Tibial nerve (tissue), 4 donors: ENCODE data around the gene EZH2. TPM values are rescaled to one million over a fixed set of nuclear protein-coding genes. Genes with fewer than 3 reads are reported as not detected.
A peak's percentile ranks its signal among the peaks of the same experiment; 100 is the strongest.

Source experiments
- DNase-seq, 2 donors: peaks; one replicate each; pipeline ENCODE4 v3.0.0-alpha.2; 2019; ENCODE audit warnings: low spot score in 2 of 2
- H3K27ac ChIP-seq, 4 donors: fragments of 200-600 bp; sonication (generic) in 3 of 4; one replicate each; pipeline ENCODE4 v1.5.1; 2017 to 2019; ENCODE audit warnings: mild to moderate bottlenecking in 1 of 4
- H3K27me3 ChIP-seq, 2 donors: fragments of 200-600 bp; sonication (generic) in 1 of 2; one replicate each; pipeline versions ENCODE4 v1.5.1 to v1.6.0; 2017 to 2019
- H3K36me3 ChIP-seq, 3 donors: fragments of 200-600 bp; sonication (generic); one replicate each; pipeline ENCODE4 v1.5.1; 2018 to 2019
- H3K4me1 ChIP-seq, 4 donors: fragments of 200-600 bp; sonication (generic) in 3 of 4; one replicate each; pipeline ENCODE4 v1.5.1; 2017 to 2019
- H3K4me3 ChIP-seq, 4 donors: fragments of 200-600 bp; sonication (generic) in 3 of 4; one replicate each; pipeline ENCODE4 v1.5.1; 2017 to 2019; ENCODE audit warnings: mild to moderate bottlenecking in 1 of 4, moderate library complexity in 1 of 4
- H3K9me3 ChIP-seq, 4 donors: fragments of 200-600 bp; sonication (generic) in 3 of 4; one replicate each; pipeline ENCODE4 v1.5.1; 2017 to 2019
- CTCF ChIP-seq, 5 experiments: fragments of 200-600 bp in 3 of 5; fragments of 450-650 bp in 2 of 5; sonication (generic) in 3 of 5; IDR thresholded peaks; one replicate each; pipeline ENCODE4 v1.5.1; 2016 to 2019; ENCODE audit warnings: antibody characterized with exemption in 5 of 5, mild to moderate bottlenecking in 3 of 5, moderate library complexity in 2 of 5
- EP300 ChIP-seq, 2 donors: sonication (generic); formaldehyde crosslinking; IDR thresholded peaks; one replicate each; pipeline ENCODE4 v1.6.1; 2017; ENCODE audit warnings: antibody characterized with exemption in 2 of 2, mild to moderate bottlenecking in 1 of 2
- POLR2A ChIP-seq, 2 donors: fragments of 450-650 bp; IDR thresholded peaks; one replicate each; pipeline ENCODE4 v1.6.1; 2017; ENCODE audit warnings: antibody characterized with exemption in 2 of 2, mild to moderate bottlenecking in 2 of 2, moderate library complexity in 2 of 2
- WGBS, 2 donors: methylation state at CpG; one replicate each; pipeline ENCODE4 v1.1.5; 2018; 5-methylcytosine and 5-hydroxymethylcytosine counted together
- total RNA-seq, 4 donors: library from RNA; depleted of rRNA; stranded (reverse); fragments of >200 nt; gene quantifications; one replicate each; pipeline ENCODE4 v1.1.0, GENCODE V29; 2016

The EZH2 gene
- total RNA-seq, 4 donors from 2014 or later = 1.5 to 7.5 (median 3.3) TPM

DNA sequence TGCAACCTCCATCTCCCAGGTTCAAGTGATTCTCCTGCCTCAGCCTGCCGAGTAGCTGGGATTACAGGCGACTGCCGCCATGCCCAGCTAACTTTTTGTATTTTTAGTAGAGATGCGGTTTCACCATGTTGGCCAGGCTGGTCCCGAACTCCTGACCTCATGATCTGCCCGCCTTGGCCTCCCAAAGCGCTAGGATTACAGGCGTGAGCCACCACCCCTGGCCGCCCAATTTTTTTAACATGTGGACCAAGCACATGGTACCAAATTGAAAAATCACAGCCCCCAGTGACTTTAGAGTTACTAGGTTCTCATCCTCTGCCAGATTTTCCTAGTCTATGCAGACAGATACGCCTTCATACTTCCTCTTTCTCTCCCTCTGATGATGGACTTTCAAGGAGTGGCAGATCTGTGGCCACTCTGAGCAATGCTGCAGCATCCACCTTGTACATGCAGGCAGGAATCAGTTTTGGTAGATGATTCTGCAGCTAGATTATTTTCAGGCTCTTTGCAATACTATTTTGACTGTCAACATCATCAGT, 34.0 kb upstream of the EZH2 start:
- H3K27me3 ChIP-seq = no peaks in the 10 kb centered on the region
- no peaks in the 10 kb centered on the region for H3K9me3 ChIP-seq
- TF ChIP-seq EP300 (IDR thresholded peaks at IDR 0.05) (no peak), POLR2A (IDR thresholded peaks at IDR 0.05) (no peak), CTCF (IDR thresholded peaks at IDR 0.05) (no peak)
- H3K27ac ChIP-seq = no peak overlapping the region
- WGBS, 2 donors = 85 to 92% methylated on average over 10 of the region's 10 CpGs
- no peaks in the 10 kb centered on the region for H3K36me3 ChIP-seq
- DNase-seq = no peak
- peaks cover 0 to 11% (median 3%) of the 10 kb centered on the region in 4 donors for H3K4me1 ChIP-seq
- H3K4me3 ChIP-seq = no peak overlapping the region

GRCh38 chr7:148916186-148916585, 32.1 kb upstream of the EZH2 start:
- Histone ChIP-seq H3K27me3 (no peaks in the 10 kb centered on the region), H3K9me3 (no peaks in the 10 kb centered on the region), H3K4me1 (peaks cover 0 to 11% (median 3%) of the 10 kb centered on the region in 4 donors), H3K4me3 (no peak overlapping the region), H3K36me3 (no peaks in the 10 kb centered on the region), H3K27ac (no peak overlapping the region)
- no peak for DNase-seq
- WGBS, 2 donors = 18 to 22% methylated on average over 1 of the region's 1 CpG
- no peak for TF ChIP-seq POLR2A (IDR thresholded peaks at IDR 0.05)
- peak in 1 of 2 donors; percentile 7 for TF ChIP-seq EP300 (IDR thresholded peaks at IDR 0.05)

- Histone ChIP-seq H3K4me1 (peaks cover 0 to 11% (median 3%) of the 10 kb centered on the region in 4 donors), H3K9me3 (no peaks in the 10 kb centered on the region), H3K36me3 (no peaks in the 10 kb centered on the region), H3K27ac (no peak overlapping the region), H3K4me3 (no peak overlapping the region), H3K27me3 (no peaks in the 10 kb centered on the region)
- no peak for TF ChIP-seq POLR2A (IDR thresholded peaks at IDR 0.05)
- TF ChIP-seq EP300 (IDR thresholded peaks at IDR 0.05) = no peak
- TF ChIP-seq CTCF (IDR thresholded peaks at IDR 0.05) = no peak
- DNase-seq = no peak
- 81% methylated on average over 7 of the region's 7 CpGs for WGBS, 2 donors
Measured at GRCh38 chr7:148915211-148915610, 31.1 kb upstream of the EZH2 start.

- no peak for DNase-seq
- no peaks in the 10 kb centered on the region for H3K36me3 ChIP-seq
- no peak overlapping the region for H3K4me3 ChIP-seq
- WGBS, 2 donors = 60 to 85% methylated on average over 8 to 9 of the region's 10 CpGs
- peaks cover 0 to 11% (median 3%) of the 10 kb centered on the region in 4 donors for H3K4me1 ChIP-seq
- TF ChIP-seq CTCF (IDR thresholded peaks at IDR 0.05) (no peak), POLR2A (IDR thresholded peaks at IDR 0.05) (no peak), EP300 (IDR thresholded peaks at IDR 0.05) (no peak)
- peaks cover 0 to under 1% of the 10 kb centered on the region in 2 donors for H3K27me3 ChIP-seq
- no peak overlapping the region for H3K27ac ChIP-seq
- no peaks in the 10 kb centered on the region for H3K9me3 ChIP-seq
Measured at GRCh38 chr7:148914208-148914777, 30.2 kb upstream of the EZH2 start.

DNA sequence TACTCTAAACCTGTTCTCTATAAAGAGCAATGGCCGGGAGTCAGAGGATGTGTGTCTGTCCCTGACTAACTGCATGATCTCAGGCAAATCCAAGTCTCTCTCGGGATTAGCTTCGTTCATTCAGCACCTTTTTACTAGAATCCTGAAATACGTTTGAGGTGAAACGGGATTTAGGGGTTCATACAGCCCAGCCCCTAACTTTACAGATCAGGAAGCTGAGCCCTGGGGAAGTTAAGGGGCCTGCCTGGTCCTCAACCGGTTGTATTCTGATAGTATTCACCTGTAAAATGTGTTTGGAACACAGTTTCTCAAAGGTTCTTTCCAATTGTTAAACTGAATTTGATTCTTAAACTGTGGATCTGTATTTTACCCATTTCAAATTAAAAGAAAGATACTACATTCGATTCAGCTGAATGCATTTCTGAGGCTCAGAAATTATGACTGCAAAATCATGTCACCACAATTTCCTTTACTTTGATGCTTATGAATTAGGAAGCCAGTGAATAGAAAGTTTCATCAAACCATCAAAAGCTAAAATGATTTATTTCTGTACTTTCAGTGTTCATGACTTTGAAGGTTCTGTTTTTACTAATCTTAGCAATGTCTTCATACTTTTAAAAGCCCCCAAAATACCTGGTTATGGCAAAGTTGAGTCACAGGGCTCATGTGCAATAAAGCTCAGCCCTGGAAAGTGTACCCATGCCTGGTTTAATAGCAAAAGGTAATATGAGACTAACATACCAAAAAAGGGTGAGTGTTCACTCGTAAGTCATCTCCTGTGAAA, 28.9 kb upstream of the EZH2 start:
- 81 to 82% methylated on average over 8 of the region's 8 CpGs for WGBS, 2 donors
- no peak for DNase-seq
- no peak overlapping the region for H3K4me3 ChIP-seq
- H3K27me3 ChIP-seq = peaks cover 0 to 13% of the 10 kb centered on the region in 2 donors
- H3K27ac ChIP-seq = no peak overlapping the region
- TF ChIP-seq POLR2A (IDR thresholded peaks at IDR 0.05) (no peak), CTCF (IDR thresholded peaks at IDR 0.05) (no peak), EP300 (IDR thresholded peaks at IDR 0.05) (no peak)
- no peaks in the 10 kb centered on the region for H3K9me3 ChIP-seq
- peaks cover 0 to 11% (median 3%) of the 10 kb centered on the region in 4 donors for H3K4me1 ChIP-seq
- no peaks in the 10 kb centered on the region for H3K36me3 ChIP-seq
